ENCODE measurements around the gene NUDT13.

The NUDT13 gene

GRCh38 chr10:73167458-73167782 lies 57.2 kb downstream of the NUDT13 start:
- no peak for DNase-seq

- peak; percentile 62 for DNase-seq
Measured at GRCh38 chr10:73167783-73168464, 57.7 kb downstream of the NUDT13 start, which contains the start of the genes ECD and FAM149B1. TSS of gene ECD (minus strand) at chr10:73168008. CDS start at chr10:73163937, 4,071 bp downstream. TSS of gene FAM149B1 (plus strand) at chr10:73168119. CDS start at chr10:73168340, 221 bp downstream.

- no peak for DNase-seq
Measured at GRCh38 chr10:73168465-73168803, 58.2 kb downstream of the NUDT13 start.

- DNase-seq, result no peak
Measured at GRCh38 chr10:73169320-73169719, 59.1 kb downstream of the NUDT13 start.

- no peak for DNase-seq
Measured at GRCh38 chr10:73172867-73173266, 62.6 kb downstream of the NUDT13 start.

- DNase-seq, result no peak
Measured at GRCh38 chr10:73174148-73174925, 64.1 kb downstream of the NUDT13 start.
